WTC11 (cell line): ENCODE measurements around the gene PSMD8. TPM values are rescaled to one million over a fixed set of nuclear protein-coding genes. Genes with fewer than 3 reads are reported as not detected.

ENCODE experiments used
- ATAC-seq: fragments of 200-7000 bp; cut with Tn5 transposase; 2 replicates; pipeline ENCODE4 v1.10.0; 2021; ENCODE audit warnings: mild to moderate bottlenecking, moderate library complexity
- CTCF ChIA-PET: fragments of 300-600 bp; sonication (Branson Sonifier 250); formaldehyde crosslinking; loops from one replicate; lab custom pipeline; 2021; ENCODE audit warnings: antibody characterized with exemption; lab: Charles Lee
- POLR2A ChIA-PET: fragments of 350-600 bp; sonication (Branson Sonifier 250); formaldehyde crosslinking; loops from one replicate; lab custom pipeline; 2021; ENCODE audit warnings: antibody characterized with exemption; lab: Charles Lee
- DNase-seq: peaks from one replicate; pipeline ENCODE4 v3.0.0; 2021; ENCODE audit warnings: low spot score
- H3K27ac Mint-ChIP-seq: 2 replicates; pipeline ENCODE4 v1.8.0; 2021; ENCODE audit warnings: mixed read lengths
- H3K27me3 Mint-ChIP-seq: 2 replicates; pipeline ENCODE4 v1.8.0; 2021; ENCODE audit warnings: low read depth, mild to moderate bottlenecking, moderate library complexity, mixed read lengths
- H3K36me3 Mint-ChIP-seq: 2 replicates; pipeline ENCODE4 v1.8.0; 2021; ENCODE audit warnings: mixed read lengths
- H3K4me1 Mint-ChIP-seq: 2 replicates; pipeline ENCODE4 v1.8.0; 2022; ENCODE audit warnings: mixed read lengths
- H3K4me3 Mint-ChIP-seq: 2 replicates; pipeline ENCODE4 v1.8.0; 2021; ENCODE audit warnings: mild to moderate bottlenecking, moderate library complexity, mixed read lengths
- H3K9me3 Mint-ChIP-seq: 2 replicates; pipeline ENCODE4 v1.8.0; 2021; ENCODE audit warnings: mixed read lengths
- CREB1 ChIP-seq: sonication (generic); formaldehyde crosslinking; IDR thresholded peaks from 2 replicates; pipeline ENCODE4 v1.8.0; 2023; ENCODE audit warnings: mild to moderate bottlenecking, missing genetic modification reagents
- E2F5 ChIP-seq: sonication (generic); formaldehyde crosslinking; IDR thresholded peaks from 2 replicates; pipeline ENCODE4 v1.8.1; 2022; ENCODE audit warnings: mild to moderate bottlenecking, moderate library complexity, missing genetic modification reagents
- ESRRA ChIP-seq: sonication (generic); formaldehyde crosslinking; IDR thresholded peaks from 2 replicates; pipeline ENCODE4 v1.8.1; 2022; ENCODE audit warnings: mild to moderate bottlenecking, missing genetic modification reagents, borderline replicate concordance
- GRHL2 ChIP-seq: fragments of 250-450 bp; sonication (Bioruptor Pico); IDR thresholded peaks from 2 replicates; pipeline ENCODE4 v1.8.0; 2022; ENCODE audit warnings: mild to moderate bottlenecking, moderate library complexity; ENCODE audit not compliant: insufficient replicate concordance, severe bottlenecking
- JAZF1 ChIP-seq: fragments of 250-450 bp; sonication (Bioruptor Pico); IDR thresholded peaks from 2 replicates; pipeline ENCODE4 v1.9.0; 2021; ENCODE audit warnings: moderate library complexity, mild to moderate bottlenecking, inconsistent platforms
- JUN ChIP-seq: sonication (generic); formaldehyde crosslinking; IDR thresholded peaks from 2 replicates; pipeline ENCODE4 v1.8.0; 2023; ENCODE audit warnings: mild to moderate bottlenecking, missing genetic modification reagents
- SMAD4 ChIP-seq: sonication (generic); formaldehyde crosslinking; IDR thresholded peaks from 2 replicates; pipeline ENCODE4 v1.8.0; 2022; ENCODE audit warnings: mild to moderate bottlenecking, missing genetic modification reagents
- TEAD1 ChIP-seq: sonication (generic); formaldehyde crosslinking; IDR thresholded peaks from 2 replicates; pipeline ENCODE4 v1.8.0; 2022; ENCODE audit warnings: mild to moderate bottlenecking, missing genetic modification reagents
- ZNF219 ChIP-seq: sonication (generic); formaldehyde crosslinking; IDR thresholded peaks from 2 replicates; pipeline ENCODE4 v1.8.0; 2023; ENCODE audit warnings: missing genetic modification reagents, mild to moderate bottlenecking, borderline replicate concordance
- ZNF317 ChIP-seq: sonication (generic); formaldehyde crosslinking; IDR thresholded peaks from 2 replicates; pipeline ENCODE4 v1.8.1; 2023; ENCODE audit warnings: low read depth, mild to moderate bottlenecking, moderate library complexity, missing genetic modification reagents, borderline replicate concordance
- total RNA-seq: library from RNA; stranded (reverse); gene quantifications from 3 replicates; pipeline ENCODE4 v1.2.3, GENCODE V29; 2021
- TF ChIP-seq, protein P1 (sequence below): fragments of 250-450 bp; sonication (Bioruptor Pico); IDR thresholded peaks from 2 replicates; pipeline ENCODE4 v1.9.0; 2021; ENCODE audit warnings: mild to moderate bottlenecking, borderline replicate concordance
- TF ChIP-seq, protein P2 (sequence below): sonication (generic); formaldehyde crosslinking; IDR thresholded peaks from 2 replicates; pipeline ENCODE4 v1.8.1; 2022; ENCODE audit warnings: low read depth, mild to moderate bottlenecking, moderate library complexity, missing genetic modification reagents, borderline replicate concordance
- TF ChIP-seq, protein P3 (sequence below): fragments of 250-450 bp; sonication (Bioruptor Pico); IDR thresholded peaks from 2 replicates; pipeline ENCODE4 v1.8.0; 2021; ENCODE audit warnings: mild to moderate bottlenecking
- TF ChIP-seq, protein P4 (sequence below): sonication (generic); formaldehyde crosslinking; IDR thresholded peaks from 2 replicates; pipeline ENCODE4 v1.8.0; 2022; ENCODE audit warnings: missing genetic modification reagents
- TF ChIP-seq, protein P5 (sequence below): sonication (generic); formaldehyde crosslinking; IDR thresholded peaks from 2 replicates; pipeline ENCODE4 v1.8.0; 2022; ENCODE audit warnings: mild to moderate bottlenecking, missing genetic modification reagents

PSMD8 gene
- total RNA-seq, 1 experiment from 2014 or later = 167 TPM

GRCh38 chr19:38413416-38413815 is 39.0 kb downstream of the PSMD8 start:
- CTCF ChIA-PET = interaction anchor here (1.2 to 4.9 kb wide), 3 partner anchors 11 to 65 kb away, joined by 3 to 50 read pairs (median 12); partner anchors contain the start of genes FAM98C and RASGRP4
- Mint-ChIP-seq H3K4me3 (no peak overlapping the region), H3K27me3 (peaks cover 5% of the 10 kb centered on the region), H3K36me3 (no peaks in the 10 kb centered on the region), H3K4me1 (peaks cover 11% of the 10 kb centered on the region), H3K27ac (no peak overlapping the region), H3K9me3 (no peaks in the 10 kb centered on the region)
- TF ChIP-seq TEAD1 (CRISPR knock-in tag) (no peak), GRHL2 (no peak), JUN (no peak), SMAD4 (no peak), ZNF219 (CRISPR knock-in tag) (no peak), ESRRA (CRISPR knock-in tag) (no peak), ZNF317 (CRISPR knock-in tag) (no peak), CREB1 (CRISPR knock-in tag) (no peak), E2F5 (no peak), JAZF1 (no peak)
- TF ChIP-seq, protein P1, sequence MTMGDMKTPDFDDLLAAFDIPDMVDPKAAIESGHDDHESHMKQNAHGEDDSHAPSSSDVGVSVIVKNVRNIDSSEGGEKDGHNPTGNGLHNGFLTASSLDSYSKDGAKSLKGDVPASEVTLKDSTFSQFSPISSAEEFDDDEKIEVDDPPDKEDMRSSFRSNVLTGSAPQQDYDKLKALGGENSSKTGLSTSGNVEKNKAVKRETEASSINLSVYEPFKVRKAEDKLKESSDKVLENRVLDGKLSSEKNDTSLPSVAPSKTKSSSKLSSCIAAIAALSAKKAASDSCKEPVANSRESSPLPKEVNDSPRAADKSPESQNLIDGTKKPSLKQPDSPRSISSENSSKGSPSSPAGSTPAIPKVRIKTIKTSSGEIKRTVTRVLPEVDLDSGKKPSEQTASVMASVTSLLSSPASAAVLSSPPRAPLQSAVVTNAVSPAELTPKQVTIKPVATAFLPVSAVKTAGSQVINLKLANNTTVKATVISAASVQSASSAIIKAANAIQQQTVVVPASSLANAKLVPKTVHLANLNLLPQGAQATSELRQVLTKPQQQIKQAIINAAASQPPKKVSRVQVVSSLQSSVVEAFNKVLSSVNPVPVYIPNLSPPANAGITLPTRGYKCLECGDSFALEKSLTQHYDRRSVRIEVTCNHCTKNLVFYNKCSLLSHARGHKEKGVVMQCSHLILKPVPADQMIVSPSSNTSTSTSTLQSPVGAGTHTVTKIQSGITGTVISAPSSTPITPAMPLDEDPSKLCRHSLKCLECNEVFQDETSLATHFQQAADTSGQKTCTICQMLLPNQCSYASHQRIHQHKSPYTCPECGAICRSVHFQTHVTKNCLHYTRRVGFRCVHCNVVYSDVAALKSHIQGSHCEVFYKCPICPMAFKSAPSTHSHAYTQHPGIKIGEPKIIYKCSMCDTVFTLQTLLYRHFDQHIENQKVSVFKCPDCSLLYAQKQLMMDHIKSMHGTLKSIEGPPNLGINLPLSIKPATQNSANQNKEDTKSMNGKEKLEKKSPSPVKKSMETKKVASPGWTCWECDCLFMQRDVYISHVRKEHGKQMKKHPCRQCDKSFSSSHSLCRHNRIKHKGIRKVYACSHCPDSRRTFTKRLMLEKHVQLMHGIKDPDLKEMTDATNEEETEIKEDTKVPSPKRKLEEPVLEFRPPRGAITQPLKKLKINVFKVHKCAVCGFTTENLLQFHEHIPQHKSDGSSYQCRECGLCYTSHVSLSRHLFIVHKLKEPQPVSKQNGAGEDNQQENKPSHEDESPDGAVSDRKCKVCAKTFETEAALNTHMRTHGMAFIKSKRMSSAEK (CRISPR knock-in tag) = no peak
- TF ChIP-seq, protein P2, sequence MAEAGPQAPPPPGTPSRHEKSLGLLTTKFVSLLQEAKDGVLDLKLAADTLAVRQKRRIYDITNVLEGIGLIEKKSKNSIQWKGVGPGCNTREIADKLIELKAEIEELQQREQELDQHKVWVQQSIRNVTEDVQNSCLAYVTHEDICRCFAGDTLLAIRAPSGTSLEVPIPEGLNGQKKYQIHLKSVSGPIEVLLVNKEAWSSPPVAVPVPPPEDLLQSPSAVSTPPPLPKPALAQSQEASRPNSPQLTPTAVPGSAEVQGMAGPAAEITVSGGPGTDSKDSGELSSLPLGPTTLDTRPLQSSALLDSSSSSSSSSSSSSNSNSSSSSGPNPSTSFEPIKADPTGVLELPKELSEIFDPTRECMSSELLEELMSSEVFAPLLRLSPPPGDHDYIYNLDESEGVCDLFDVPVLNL = no peak
- TF ChIP-seq, protein P3, sequence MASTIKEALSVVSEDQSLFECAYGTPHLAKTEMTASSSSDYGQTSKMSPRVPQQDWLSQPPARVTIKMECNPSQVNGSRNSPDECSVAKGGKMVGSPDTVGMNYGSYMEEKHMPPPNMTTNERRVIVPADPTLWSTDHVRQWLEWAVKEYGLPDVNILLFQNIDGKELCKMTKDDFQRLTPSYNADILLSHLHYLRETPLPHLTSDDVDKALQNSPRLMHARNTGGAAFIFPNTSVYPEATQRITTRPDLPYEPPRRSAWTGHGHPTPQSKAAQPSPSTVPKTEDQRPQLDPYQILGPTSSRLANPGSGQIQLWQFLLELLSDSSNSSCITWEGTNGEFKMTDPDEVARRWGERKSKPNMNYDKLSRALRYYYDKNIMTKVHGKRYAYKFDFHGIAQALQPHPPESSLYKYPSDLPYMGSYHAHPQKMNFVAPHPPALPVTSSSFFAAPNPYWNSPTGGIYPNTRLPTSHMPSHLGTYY (CRISPR knock-in tag) = no peak
- TF ChIP-seq, protein P4, sequence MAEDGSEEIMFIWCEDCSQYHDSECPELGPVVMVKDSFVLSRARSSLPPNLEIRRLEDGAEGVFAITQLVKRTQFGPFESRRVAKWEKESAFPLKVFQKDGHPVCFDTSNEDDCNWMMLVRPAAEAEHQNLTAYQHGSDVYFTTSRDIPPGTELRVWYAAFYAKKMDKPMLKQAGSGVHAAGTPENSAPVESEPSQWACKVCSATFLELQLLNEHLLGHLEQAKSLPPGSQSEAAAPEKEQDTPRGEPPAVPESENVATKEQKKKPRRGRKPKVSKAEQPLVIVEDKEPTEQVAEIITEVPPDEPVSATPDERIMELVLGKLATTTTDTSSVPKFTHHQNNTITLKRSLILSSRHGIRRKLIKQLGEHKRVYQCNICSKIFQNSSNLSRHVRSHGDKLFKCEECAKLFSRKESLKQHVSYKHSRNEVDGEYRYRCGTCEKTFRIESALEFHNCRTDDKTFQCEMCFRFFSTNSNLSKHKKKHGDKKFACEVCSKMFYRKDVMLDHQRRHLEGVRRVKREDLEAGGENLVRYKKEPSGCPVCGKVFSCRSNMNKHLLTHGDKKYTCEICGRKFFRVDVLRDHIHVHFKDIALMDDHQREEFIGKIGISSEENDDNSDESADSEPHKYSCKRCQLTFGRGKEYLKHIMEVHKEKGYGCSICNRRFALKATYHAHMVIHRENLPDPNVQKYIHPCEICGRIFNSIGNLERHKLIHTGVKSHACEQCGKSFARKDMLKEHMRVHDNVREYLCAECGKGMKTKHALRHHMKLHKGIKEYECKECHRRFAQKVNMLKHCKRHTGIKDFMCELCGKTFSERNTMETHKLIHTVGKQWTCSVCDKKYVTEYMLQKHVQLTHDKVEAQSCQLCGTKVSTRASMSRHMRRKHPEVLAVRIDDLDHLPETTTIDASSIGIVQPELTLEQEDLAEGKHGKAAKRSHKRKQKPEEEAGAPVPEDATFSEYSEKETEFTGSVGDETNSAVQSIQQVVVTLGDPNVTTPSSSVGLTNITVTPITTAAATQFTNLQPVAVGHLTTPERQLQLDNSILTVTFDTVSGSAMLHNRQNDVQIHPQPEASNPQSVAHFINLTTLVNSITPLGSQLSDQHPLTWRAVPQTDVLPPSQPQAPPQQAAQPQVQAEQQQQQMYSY (CRISPR knock-in tag) = no peak
- TF ChIP-seq, protein P5, sequence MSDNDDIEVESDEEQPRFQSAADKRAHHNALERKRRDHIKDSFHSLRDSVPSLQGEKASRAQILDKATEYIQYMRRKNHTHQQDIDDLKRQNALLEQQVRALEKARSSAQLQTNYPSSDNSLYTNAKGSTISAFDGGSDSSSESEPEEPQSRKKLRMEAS = no peak
- POLR2A ChIA-PET = interaction anchor here (0.5 kb wide), 1 partner anchor 100 kb away, joined by 3 read pairs; no protein-coding TSS in a partner anchor
- DNase-seq = no peak
- ATAC-seq = no peak
